GM19438 (cell line): ENCODE data around the gene CIITA.
"Not testable (repeated sequence)": the region's sequence is repeated elsewhere in the genome, so short reads cannot be mapped to it uniquely, and the experiment has no call there.

ENCODE experiments used
- ATAC-seq: cut with Tn5 transposase; IDR thresholded peaks from one replicate; pipeline ENCODE4 v1.9.1; 2021; ENCODE audit warnings: low read depth; ENCODE audit not compliant: unreplicated experiment

Gene CIITA

DNA sequence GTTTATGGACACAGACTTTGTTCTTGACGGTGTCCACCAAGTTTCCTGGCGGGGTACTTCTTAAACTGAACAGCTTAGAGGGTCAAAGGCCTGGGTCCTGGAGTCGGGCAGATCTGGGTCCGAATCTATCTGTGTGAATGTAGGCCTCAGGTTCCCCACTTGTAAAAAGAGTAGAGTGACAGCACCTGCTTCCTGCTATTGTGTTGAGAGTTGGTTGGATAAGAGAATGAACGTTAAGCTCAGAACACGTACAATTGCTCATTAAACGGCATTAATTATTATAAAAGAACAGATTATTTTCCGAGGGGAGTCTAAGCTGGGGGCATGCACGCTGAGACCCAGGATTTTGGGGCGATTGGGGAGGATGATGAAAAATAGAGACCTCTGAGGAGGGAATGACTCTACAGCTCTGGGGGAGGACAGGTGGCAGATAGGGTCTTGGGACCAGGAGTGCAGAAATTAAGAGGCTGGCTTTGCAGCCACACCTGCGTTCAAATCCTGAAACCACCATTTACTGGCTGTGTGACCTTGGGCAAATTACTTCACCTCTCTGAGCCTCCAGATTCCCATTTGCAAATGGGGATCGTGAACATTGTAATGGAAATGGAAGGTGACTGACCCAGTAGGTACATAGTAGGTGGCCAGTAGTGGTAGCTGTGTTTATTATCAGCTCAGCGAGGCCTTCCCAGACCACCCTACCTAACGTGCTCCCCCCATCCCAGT is 68.2 kb downstream of the CIITA start:
- ATAC-seq: no peak

DNA sequence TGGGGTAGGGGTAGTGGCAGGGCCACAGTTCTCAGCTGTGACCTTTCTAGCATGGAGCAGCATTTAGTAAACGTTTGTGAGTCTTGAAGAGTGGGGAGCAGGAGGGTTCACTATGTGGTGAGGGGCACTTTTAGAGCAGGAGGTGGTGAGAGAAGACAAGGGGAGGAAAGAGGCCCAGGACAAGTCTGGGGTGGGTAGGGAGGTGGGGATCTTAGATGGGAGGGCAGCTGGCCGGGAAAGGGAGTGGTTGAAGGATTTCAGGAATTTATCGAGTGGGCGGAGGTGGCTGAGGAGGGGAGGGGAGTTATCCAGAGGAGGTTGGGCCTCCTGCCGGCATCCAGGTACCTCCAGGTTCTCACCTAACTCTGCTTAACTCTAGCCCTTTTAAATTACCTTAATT is 69.3 kb downstream of the CIITA start:
- no peak for ATAC-seq

DNA sequence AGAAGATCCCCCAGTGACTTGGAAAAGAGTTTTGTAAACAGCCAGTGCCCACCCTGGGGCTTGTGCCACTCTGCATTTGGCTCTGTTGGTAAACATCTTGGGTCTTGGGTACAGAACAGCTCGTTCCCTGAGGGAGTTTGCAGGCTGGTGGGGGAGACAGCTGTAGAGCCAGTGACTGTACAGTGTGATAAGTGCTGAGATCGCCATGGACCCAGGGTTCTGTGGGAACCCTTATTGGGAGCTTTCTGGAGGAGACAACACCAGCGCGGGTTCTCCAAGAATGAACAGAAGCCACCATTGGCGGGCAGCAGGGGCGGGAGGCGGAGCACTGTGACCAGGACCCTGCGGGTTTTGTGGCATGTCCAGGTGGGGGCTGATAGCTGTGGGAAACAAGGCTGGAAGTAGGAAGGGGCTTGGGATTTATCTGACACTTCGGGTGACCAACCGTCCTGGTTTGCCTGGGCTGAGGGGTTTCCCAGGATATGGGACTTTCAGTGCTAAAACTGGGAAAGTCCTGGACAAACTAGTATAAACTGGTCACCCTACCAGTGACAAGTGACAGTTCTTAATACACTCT is 70.3 kb downstream of the CIITA start:
- ATAC-seq: no peak

DNA sequence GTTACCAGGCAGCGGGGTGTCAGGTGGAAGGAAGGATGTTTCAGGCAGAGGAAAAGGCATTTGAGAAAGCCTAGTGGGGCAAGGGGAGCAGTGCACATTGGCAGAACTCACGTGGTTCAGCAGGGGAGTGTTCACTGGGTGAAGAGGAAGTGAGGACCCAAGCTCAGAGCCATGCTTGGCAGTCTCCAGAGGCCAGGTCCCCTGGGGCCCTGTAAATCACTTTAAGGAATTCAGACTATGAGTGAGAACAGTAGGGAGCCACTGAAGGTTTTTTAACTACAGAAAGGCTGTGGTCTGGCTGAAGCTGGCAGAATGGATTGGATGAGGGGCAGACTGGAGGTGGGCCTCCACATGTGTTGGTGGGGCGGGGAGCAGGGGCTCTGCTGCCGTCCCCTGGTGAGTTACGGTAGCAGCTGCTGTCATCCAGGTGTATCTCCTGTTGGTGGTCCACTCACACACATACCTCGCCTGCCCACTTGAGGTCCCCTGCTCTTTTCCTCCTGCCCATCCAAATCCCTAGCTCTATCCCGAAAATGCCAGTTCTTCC is 72.5 kb downstream of the CIITA start:
- ATAC-seq: peak; percentile 76

DNA sequence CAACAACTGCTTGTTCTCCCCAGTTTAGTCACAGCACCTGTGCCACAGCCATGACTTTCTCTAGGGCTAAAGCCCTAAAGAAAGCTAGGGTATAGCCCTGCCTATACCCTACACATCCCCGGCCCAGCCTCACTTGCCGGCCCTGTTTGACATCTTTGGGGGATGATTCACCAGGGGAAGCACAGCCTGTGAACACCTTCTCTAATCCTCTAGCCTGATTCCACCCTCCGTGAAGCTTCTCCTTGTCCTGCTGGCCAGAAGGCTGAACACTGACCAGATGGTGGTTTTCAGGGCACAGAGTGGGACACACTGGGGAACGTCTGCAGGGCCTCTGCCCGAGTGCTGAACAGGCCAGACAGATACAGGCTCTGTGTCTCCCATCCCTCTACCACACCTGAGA is 73.4 kb downstream of the CIITA start:
- no peak for ATAC-seq

DNA sequence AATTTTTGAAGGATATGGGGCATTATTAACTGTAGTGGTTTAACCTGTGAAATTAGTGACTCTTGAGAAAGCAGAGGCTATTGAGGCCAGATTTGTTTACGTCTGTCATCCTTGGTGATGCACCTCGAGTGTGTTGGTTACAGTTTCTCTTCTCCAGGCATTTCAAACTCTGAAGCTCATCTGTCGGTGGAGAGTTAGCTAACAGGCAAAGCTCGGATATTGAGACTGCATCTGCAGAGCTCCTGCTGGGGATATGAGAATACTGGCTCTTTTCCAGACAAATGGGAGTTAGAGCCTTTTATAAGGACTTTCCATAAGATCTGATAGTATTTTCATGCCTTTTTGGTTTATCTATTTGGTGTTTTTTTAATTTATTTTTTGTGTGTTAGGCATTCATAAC is 74.0 kb downstream of the CIITA start:
- ATAC-seq: no peak

DNA sequence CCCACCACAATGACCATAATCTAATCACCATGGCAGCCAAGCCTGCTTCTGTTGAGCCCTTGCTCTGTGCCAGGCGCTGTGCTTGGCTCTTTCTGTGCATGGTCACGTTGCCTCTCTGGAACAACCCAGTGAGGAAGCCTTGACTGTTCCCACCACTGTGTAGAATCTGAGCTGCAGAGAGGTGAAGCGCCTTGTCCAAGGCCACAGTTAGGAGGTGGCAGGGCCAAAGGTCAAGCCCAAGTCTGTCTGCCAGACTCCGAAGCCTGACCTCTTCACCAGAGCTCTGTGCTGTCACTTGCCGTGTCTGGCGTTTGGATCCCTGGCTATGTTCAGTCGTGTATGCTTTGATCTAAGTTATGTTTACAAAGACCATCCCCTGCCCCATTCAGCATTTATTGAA is 77.9 kb downstream of the CIITA start:
- no peak for ATAC-seq

DNA sequence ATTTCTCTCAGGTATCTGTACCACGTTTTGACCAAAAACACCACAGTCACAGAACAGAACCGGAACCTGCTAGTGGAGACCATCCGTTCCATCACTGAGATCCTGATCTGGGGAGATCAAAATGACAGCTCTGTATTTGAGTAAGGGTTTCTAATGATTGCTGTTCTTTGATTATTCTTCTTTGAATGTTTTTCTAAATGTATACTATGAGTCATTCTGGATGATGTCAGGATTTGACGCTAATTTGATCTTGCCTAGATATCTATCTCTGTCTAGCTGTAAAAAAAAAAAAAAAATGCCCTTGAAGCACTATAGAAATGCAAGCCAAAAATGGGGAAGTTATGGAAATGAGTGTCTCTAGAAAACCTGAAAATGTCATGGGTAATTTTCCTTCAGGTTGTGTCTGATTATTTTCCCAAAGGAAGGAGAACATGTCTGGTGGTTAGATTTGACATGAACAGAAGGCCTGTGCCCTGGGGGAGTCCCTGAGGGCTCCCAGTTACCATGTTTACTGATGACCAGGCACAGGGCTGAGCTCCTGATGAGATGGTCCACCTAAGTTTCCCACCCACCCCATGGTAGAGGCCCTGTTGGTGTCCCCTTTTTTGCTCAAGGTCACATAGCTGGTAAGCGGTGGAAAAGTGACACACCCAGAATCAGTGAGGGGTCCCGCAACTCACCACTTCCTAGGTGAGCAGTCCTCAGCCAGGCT is 80.9 kb downstream of the CIITA start:
- ATAC-seq: no peak

DNA sequence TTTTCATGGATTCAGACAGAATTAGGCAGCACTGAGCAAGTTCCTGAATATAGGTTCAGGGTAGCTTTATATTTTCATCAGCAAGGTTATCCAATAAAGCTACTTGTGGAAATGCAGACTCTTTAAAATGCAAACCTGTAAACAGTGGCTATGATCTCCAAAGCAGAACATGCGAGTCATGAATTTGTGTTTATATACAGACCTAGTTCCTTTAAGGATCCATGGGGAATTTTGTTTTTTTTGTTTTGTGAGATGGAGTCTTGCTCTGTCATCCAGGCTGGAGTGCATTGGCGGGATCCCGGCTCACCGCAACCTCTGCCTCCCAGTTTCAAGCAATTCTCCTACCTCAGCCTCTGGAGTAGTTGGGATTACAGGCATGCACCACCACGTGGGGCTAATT is 82.2 kb downstream of the CIITA start:
- no peak for ATAC-seq

DNA sequence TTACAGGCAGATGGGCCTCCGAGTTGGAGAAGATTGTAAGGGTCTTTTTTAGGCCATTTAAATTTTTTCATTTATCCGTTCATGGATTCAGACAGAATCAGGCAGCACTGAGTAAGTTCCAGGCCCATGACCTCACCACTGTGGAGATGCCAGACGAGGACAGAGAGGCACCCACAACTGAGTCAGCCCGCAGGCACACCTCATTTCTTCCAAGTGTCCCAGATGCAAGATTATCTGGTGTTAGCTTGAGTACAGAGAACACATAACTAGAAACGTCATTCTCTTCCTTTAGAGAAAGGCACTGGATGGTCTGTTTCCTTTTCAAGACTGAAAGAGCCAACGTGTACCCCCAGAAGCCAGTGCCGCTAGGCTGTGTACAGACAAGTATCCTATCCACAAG is 84.2 kb downstream of the CIITA start:
- ATAC-seq: no peak

DNA sequence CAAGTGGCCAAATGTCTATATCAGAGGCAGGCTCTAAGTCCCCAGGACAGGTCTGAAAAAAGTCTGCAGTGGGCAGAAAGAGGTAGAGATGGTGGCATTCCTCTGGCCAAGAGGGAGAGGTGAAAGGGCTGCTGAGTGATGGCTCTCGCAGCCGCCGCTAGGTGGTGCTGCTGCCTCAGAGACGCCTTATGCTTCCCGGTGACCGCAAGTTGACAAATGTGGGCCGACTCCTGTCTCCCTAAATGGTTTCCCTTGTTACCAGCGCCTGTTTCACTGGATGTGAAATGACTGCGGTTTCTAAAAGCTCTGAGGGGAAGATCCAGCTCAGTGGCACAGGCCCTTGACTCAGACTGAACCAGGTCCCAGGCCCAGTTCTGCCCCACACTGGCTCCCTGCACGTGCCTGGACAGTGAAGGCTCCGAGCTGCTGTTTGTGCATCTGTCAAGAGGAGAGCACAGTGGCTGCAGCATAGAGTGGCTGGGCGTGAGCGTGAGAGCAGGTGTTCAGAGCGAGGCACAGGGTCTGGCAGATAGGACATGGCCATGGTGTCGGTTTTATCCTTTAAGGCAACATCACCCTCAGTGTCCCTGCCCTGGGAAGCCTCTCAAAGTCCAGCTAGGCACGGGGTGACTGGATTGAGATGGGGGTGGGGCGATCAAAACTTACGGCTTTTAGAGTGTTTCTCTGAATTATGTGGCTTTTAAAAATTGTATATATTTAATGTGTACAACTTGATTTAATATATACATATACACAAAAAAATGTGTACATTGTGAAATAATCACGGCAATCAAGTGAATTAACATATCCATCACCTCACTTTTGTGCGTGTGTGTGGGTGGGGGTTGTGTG is 87.3 kb downstream of the CIITA start:
- ATAC-seq: peak; percentile 44

DNA sequence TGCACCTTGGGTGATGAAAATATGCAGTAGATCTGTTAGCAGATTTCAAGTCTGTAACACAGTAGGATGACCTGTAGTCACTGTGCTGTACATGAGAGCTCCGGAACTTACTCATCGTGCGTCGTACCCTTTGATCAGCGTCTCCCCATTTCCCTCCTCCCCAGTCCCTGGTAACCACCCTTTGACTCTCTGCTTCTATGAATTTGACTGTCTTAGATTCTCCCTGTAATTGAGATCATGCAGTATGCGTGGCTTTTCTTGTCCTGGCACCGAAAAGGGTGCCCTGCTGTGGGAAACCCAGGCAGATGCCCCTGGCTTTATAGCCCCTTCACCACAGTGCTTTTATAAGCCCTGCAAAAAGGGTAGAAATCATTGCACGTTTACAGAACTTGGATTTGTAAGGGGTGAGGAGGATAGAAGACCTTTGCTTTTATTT is 87.9 kb downstream of the CIITA start:
- ATAC-seq: no peak

DNA sequence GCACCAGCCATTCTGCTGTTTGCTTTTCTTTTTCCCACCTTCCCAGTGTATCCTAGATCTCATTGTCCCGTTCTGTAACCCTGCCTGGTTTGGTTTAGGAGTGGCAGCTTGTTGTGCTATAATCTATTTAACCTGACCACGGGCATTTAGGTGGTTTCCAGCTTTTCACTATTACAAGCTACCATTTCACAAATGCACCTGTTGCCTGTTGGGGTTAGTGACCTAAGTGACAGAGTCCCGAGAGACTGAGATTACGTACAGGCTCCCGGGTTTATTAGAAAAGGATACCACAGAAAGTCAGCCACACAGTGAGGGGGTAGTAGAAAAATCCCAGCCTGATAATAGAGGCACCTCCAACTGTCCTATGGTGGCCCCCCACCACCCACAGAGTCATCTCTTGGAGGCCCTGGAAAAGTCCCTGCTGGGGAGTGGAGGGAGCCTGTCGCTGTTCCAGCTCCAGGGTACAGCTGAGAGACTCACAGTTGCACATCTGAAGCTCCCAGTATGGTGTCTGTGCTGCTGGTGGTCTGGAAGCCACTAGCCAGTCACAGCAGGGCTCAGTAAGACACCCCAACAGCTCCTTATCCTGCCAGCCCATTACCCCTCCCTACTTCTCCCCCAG is 88.5 kb downstream of the CIITA start:
- peak; percentile 72 for ATAC-seq

DNA sequence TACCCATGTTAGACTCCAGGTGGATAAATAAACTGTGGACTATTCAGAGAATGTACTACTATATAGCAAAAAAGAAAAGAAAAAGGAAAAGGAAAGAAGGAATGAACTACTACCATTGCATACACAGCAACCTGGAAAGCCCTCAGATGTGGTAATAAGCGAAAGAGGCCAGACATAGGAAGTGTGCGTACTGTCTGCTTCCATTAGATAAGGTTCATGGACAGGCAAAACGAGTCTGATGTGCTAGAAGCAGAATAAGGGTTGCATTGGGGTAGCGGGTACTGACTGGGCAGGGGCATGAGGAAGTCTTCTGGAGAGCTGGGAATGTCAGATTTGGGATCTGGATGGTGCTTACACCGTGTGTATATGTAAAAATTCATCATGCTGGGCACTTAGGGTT is 89.1 kb downstream of the CIITA start:
- no peak for ATAC-seq

DNA sequence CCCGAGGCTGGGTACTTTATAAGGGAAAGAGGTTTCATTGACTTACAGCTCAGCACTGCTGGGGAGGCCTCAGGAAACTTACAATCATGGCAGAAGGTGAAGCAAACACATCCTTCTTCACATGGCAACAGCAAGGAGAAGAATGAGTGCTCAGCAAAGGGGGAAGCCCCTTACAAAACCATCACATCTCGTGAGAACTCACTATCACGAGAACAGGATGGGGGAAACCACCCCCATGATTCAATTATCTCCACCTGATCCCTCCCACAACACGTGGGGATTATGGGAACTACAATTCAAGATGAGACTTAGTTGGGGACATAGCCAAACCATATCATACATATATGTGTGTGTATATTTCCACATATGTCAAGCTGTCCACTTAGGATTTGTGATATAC is 89.6 kb downstream of the CIITA start:
- not testable (repeated sequence) for ATAC-seq

DNA sequence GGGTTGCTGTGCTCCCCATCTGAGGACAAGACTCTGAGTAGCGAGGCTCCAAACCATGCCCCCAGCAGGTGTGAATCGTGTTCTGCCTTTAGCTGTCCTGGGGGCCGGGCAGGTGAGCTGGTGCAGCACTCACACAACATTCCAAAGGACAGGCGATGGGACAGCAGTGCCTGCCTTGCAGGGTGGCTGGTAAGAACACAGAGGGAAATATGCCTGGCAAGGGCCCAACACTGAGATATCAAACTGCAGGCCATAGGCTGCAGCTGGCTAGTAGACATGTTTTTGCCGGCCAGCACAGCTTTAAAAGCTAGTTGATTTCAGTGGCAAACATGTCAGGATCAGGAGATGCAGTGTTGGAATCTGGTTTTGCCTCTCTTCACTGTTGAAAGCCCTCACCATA is 91.0 kb downstream of the CIITA start:
- ATAC-seq: no peak

DNA sequence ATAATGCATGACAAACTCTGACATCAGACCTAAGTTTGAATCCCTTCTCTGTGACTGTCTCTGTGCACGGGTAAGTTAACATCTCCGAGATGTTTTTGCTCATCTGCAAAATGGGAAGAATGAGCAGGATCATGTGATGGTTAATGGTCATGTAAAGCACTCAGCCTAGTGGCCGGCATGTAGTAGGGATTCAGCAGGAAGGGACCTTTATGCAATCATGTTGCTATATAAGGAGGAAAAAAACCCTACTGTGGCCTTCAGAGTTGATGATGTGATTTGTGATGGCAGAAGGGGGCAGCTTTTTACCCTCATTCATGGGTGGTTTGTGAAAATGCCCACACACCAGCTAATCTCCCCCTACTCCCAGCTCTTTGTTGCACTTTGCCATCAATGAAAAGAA is 91.5 kb downstream of the CIITA start:
- no peak for ATAC-seq

DNA sequence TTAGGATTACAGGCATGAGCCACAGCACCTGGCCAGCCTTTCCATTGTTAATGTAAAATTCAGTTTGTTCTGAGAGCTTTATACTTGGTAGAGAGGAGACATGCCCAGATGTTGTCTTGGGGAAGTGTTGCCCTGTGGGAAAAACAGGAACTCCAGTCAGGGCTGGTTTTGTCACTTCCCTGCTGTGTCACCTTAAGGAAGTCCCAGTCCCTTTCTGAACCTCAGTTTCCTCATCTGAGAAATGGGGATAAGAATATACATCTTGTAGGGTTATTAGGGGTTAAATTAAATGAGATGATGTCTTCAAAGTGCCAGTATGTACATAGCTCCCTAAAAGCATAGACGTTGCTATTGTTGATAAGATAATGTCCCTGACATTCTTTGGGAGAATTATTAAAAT is 92.6 kb downstream of the CIITA start:
- ATAC-seq: no peak

DNA sequence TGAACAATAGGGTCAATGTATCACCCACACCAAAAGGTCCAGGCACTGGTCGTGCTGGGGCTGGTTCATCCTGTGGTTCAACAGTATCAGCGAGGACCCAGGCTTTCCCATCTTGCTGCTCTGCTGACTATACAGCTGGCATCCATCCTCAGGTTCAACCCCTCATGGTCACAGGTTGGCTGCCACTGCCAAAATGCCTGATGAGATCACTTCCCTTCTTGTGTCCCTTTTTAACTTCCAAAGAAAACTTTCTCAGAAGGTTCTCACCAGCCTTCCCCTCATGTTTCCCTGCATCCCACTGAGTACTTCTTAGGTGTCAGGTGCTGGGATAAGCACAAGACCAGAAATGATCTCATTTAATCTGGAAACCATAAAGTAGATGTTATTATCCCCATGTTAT is 93.1 kb downstream of the CIITA start:
- ATAC-seq: no peak

DNA sequence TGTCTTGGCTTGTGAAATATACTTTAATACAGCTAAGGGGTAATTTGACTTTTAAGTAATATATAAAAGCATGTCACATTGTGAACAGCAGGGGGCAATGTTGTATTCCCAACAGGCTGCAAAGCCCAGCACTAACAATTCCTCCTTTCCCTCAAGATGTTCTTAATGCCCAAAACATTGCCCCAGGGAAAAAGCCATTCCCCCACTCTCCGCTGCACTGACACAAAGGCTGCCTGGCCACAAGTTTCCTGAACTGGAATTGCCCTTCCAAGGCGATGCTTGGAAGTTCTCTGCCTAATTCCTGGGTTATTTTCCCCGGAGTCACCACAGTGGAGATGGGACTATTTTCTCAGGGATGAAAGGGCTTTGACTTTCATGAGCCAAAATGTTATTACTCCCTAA is 94.6 kb downstream of the CIITA start:
- ATAC-seq: no peak
